NCI-H2029 (cell line): Measurements from ENCODE around the gene XYLT1.

ENCODE experiments used
- DNase-seq: peaks from one replicate; lab custom pipeline; 2025; lab: John Stamatoyannopoulos, UW

XYLT1 gene

GRCh38 chr16:17193566-17194100, 277.1 kb downstream of the XYLT1 start:
- DNase-seq = no peak

GRCh38 chr16:17184026-17184425, 286.7 kb downstream of the XYLT1 start:
- no peak for DNase-seq

GRCh38 chr16:17177959-17178905, 292.5 kb downstream of the XYLT1 start:
- no peak for DNase-seq

- no peak for DNase-seq
These were observed 293.4 kb downstream of the XYLT1 start for GRCh38 chr16:17177242-17177958.

GRCh38 chr16:17176199-17176598, 294.6 kb downstream of the XYLT1 start:
- DNase-seq = no peak

GRCh38 chr16:17173281-17173680, 297.5 kb downstream of the XYLT1 start:
- no peak for DNase-seq

- DNase-seq = peak; percentile 59
These were observed 299.3 kb downstream of the XYLT1 start for GRCh38 chr16:17171250-17172143.

GRCh38 chr16:17170435-17170834, 300.3 kb downstream of the XYLT1 start:
- DNase-seq = no peak

GRCh38 chr16:17168181-17168580, 302.6 kb downstream of the XYLT1 start:
- DNase-seq = no peak

- no peak for DNase-seq
These were observed 304.7 kb downstream of the XYLT1 start for GRCh38 chr16:17166095-17166494.

GRCh38 chr16:17162560-17162959, 308.2 kb downstream of the XYLT1 start:
- DNase-seq = no peak

- DNase-seq = no peak
These were observed 309.8 kb downstream of the XYLT1 start for GRCh38 chr16:17160920-17161431.

- no peak for DNase-seq
These were observed 310.4 kb downstream of the XYLT1 start for GRCh38 chr16:17160285-17160853.

- DNase-seq = no peak
These were observed 311.1 kb downstream of the XYLT1 start for GRCh38 chr16:17159617-17160016.

- DNase-seq = no peak
These were observed 314.8 kb downstream of the XYLT1 start for GRCh38 chr16:17155936-17156335.

GRCh38 chr16:17155485-17155884, 315.3 kb downstream of the XYLT1 start:
- DNase-seq = no peak

GRCh38 chr16:17154981-17155380, 315.8 kb downstream of the XYLT1 start:
- no peak for DNase-seq

GRCh38 chr16:17152311-17152710, 318.4 kb downstream of the XYLT1 start:
- DNase-seq = no peak

- DNase-seq = no peak
These were observed 319.4 kb downstream of the XYLT1 start for GRCh38 chr16:17151335-17151734.

GRCh38 chr16:17149904-17150483, 320.8 kb downstream of the XYLT1 start:
- DNase-seq = no peak

GRCh38 chr16:17147942-17148341, 322.8 kb downstream of the XYLT1 start:
- no peak for DNase-seq
